ENCODE data around the gene ASTN2.
"Not testable (repeated sequence)": the region's sequence is repeated elsewhere in the genome, so short reads cannot be mapped to it uniquely, and the experiment has no call there.

The ASTN2 gene

DNA sequence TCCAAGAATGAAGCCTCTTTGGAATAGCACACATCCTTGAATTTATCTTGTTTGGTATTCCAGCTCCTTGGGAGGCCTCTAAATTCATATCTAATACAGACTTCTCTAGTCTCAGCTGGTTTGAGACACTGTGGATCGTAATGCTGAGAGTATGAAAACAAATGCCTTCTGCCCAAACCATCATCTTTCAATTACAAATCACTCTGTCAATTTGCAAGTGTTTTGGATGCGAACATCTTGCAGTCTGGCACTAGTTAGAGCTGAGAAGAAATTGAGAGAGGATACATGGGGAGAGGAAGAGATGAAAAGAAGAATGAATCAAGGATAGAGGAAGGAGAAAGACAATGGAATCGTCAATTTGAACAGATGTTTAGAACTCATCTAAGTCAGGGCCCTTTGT, 342.6 kb downstream of the ASTN2 start:
- no peak for DNase-seq

DNA sequence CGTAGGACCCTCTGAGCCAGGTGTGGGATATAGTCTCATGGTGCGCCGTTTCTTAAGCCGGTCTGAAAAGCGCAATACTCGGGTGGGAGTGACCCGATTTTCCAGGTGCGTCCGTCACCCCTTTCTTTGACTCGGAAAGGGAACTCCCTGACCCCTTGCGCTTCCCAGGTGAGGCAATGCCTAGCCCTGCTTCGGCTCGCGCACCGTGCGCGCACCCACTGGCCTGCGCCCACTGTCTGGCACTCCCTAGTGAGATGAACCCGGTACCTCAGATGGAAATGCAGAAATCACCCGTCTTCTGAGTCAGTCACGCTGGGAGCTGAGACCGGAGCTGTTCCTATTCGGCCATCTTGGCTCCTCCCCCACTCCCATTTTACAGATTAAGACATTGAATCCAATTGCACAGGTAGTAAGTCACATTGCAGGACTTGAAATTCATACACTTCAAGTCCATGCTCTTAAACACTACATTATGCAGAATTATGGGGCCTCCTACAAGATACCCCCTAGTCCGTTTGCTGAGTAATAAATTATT, 343.1 kb downstream of the ASTN2 start:
- not testable (repeated sequence) for DNase-seq

DNA sequence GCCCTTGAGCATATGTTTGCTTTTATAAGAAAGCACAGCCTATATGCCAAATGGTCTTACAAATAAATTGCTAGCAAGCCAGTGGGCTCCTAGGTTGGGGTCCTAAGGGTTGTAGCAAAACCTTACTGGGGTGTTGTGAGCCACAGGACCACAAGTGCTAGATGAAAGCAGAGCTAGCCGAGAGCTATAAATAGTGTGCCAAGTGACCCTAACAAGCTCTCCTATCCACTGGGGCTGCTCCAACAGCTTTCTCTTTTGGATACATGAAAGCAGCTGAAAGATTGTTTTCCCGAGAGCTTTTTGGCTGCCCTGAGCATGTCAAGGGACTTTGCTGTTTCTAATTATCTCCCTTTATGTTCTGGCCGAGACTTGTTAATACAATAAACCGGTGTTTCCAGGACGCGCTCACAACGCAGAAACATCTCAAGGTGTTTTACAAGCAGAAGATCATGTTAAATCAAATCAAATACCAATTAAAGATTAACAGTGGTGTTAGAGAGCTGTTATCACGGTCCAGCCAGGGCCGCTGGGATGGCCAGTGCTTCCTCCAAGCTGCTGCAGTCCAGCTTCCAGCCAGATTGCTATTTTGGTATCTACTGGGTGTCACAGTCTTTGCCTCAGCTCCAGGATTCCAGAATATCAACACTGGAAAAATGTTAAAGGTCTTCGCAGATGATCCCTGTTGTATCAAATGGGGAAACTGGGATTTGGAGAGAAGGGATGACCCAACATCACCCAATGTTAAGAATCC, 351.0 kb downstream of the ASTN2 start:
- DNase-seq = no peak

DNA sequence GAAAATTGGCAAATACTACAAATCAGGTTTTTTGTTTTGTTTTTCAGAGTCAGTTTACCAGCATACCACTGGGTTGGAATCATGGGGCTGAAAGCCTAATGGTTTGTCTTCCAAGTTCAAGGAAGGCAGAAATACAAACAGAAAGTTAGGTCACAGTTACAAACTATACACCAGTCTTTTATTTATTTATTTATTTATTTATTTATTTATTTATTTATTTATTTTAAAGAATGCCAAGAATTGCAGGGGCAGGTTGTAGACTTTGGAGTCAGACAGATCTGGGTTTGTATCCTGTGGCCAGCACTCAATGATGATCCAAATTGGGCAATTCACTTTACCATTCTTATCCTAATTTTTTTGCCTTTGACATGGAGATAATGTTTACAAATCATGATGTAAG, 353.9 kb downstream of the ASTN2 start:
- DNase-seq = no peak

DNA sequence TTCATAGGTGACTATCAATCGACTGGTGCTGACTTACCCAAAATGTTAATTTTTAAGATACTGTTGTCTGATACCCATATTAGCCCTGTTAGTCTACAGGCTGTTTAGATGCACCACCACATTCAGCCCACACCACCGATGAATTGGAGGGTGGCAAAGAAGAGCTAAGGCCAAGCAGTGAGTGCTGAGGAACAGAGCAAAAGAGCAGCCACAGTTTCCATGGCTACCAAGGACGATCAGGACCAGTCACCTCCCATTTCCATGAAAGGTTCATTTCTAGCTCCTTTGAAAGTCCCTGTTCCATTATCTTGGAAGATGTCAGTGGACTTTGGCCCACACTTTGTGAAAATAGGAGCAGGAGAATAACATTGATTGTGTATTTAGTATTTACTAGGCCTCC, 364.9 kb downstream of the ASTN2 start:
- no peak for DNase-seq

DNA sequence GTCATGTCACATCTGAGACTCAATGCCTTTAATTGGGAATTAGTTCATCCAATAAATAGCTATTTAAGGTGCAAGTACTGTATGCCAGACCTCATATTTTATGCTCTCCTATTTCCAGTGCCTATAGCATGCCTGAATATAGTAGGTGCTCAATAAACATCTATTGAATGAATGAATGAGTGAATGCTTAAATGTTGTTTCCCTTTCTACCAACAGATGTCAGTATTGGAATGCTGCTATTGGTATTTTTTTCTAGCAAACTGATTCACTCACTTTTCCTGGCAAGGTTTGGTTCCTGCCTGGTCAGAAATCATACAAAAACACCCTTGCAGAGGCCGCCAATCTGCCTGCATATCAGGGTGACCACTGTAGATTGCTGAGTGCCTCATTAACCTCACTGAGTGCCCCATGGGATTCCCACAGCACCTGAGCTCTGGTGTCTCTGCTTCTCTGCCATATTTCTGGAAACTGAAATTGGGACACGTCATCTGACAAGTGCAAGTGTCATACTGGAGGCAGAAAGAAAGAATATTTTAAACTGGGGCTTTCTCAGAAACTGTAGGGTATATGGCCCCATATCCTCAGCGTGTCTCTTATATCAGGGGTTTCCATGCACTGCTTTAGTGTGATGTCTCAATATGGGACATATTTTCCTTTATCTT, 368.1 kb downstream of the ASTN2 start:
- no peak for DNase-seq

DNA sequence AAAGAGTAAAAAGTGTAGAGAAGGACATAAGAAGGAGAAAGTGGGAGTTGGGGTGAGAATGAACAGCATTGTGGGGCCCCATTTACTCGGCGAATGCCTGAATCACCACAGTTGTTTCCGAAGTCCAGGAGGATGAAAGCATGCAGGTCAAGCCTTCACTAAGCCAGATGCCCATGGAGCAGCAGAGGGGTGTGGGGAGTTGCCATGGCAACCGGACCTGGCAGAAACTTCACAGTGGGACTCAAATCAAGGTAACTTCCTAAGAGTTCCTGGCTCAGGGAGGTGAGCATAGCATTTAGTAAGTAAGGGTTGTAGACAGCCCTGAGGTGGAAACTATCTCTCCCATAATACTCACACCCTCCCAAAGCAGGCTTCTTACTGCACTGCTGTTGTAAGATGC, 370.6 kb downstream of the ASTN2 start:
- DNase-seq = no peak

DNA sequence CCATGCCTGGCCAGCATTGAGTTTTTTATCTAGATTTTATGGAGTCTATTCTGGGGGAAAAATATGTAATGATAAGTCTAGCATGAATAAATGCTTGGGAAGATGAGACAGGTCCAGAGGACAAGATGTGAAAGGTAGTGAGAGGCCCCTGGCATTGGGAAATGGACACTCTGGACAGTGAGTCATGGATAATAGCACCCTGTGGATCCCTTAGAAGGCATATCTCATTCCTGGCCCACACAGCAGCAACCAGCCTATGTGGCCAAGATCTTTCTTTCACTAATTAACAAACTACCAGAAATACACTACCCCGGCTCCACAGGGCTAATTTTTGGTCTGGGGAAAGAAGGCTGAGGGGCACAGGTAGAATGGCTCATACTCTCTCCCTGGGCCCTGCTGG, 371.7 kb downstream of the ASTN2 start:
- no peak for DNase-seq

DNA sequence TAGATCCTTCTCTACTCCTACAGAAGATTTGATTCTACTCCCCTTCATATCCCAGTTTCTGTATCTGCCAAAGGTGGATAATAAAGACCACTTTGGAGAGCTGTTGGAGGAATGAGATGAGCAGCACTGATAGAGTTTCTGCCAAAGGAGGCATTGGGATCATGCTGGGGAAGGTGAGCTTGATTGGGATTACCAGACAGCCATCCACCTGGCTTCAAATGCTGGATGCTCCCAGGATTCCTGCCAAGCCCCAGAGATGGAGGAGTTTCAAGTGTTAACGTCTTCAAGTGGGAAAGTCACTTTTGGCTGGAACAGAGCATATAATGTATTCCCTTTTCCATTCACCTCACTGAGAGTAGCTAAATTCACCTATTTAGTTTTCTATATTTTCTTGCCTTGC, 379.3 kb downstream of the ASTN2 start:
- DNase-seq = no peak

DNA sequence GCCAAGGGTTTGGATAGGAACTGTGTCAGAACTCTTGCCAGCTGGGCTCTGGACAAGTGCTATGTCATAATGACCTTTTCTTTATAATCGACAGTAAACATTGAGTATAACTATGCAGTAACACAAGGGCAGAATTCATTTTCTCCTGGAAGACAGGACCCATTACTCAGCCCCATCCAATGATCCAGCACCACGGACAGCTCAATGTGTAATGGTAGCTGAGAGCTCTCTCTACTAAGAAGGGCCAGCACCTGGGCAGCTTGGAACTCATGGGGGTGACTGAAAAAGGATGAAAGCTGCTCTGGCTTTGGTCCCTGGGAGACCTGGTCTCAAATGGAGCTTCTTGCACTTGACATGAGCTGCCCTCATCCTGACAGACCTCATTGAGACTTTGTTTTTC, 380.0 kb downstream of the ASTN2 start:
- no peak for DNase-seq

DNA sequence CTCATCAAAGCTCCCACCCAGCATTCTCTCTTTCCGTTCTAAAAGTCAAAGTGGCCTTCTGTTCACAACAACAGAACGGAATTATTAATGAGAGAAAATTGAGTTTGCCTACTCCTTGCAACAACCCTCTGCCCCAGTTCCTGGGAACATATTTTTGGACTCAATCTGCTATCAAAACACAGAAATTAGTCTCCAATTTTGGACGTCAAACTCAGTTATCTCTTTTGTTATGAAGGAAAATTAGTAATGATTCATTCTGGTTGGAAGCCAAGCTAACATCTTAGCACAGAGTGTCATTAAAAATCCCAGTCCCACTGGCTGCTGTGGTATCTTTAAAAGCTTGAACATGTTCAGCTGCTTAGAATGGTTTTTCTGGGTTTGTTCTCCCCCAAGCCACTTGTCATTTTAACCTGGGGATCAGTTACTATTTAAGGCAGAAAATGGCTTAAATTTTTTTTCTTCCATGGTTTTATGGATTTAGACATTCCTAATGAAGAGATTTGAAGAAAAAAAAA, 384.5 kb downstream of the ASTN2 start:
- no peak for DNase-seq

DNA sequence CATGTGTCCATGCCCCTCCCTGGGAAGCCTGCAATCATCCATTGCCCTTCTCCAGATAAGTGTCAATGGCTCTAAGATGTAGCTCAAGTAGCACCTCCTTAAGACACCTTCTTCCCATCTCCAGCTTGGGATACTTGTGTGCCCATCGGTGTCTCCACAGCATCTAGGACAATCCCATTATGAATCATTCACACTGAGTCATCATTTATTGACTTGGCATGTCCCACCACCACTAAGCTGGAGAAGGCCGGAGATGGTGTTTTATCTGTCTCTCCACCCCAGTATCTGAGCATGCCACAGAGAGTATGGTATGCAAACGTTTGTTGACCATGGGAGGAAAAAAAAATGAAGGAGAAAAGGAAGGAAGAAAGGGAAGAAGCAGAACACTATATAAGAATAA, 385.5 kb downstream of the ASTN2 start:
- no peak for DNase-seq

DNA sequence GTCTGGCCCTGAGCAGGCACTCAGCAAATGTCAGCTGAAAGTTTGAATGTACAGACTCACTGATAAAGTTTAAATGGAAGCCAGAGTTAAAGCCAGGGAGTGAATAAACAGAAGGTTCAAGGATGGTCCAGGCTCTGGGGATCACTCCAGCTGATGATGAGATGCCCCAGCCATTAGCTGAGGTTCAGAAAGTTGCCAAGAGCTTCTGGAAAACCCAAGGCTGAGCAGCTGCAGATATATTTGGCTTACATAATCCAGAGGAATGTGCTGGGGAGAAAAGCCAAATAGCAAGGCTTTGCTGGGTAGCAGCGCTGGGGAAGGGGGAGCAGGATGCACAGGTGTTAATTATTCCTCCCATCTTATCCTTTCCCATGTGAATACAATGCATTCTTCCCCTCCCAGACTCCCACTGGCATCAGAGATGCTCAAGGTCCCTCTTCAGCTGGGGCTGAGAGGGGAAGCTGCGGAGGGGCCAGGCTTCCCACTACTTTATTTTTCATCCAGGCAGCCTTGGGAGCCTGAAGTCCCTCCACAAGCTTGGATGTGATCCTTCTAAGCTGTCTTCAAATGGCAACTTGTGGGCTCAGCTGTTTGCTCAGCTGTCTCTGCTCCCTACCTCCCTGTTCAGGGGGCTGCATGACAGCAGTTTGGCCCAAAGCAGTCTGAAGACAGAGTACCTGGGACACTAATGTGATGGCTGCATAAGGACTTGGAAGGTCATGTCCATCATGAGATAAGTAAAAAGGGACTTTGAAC, 386.6 kb downstream of the ASTN2 start:
- DNase-seq = no peak

DNA sequence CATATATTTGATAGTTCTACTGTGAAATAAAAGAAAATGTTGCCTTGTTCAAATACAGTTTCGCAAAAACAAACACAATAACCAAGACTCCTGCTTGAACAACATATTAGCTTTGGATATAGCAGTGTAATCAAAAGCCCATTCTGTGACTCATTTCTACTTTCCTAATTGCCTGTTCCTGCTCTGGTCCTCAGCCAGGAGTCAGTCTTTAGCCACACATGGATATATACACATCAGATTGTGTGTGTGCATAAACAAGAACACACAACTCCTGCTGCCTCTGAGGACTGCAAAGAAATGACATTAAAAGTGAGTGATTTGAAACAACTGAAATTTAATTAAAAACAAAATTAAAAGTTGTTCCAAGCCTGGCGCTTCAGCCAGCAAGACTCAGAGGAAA, 393.0 kb downstream of the ASTN2 start:
- no peak for DNase-seq

DNA sequence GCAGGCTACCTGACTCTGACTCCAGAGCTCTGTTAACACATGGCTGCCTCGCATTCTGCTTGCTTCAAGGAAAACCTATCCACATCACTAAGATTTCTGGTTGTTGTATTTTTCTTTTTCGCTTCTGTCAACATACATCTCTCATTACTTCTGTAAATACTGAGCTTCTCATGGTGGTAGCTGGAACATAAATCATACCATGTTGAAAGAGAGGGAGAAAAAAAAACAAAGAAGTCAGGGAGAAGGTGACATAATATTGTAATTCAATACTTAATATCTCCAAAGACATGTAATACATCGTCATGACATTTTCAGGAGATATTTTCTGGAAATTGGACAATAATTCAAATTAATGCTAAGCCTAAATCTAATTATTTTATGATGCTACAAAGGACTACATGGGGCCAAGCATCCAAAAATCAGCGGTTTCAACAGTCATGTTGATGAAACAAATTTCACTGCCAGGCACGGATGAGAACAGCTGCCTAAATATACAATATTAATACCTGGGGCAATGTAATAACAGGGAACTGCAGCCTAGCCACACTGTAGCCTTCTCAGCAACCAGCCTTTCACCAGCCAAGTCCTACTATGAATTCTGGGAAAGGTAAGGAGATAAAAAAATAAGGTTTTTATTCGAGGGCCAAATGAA, 395.8 kb downstream of the ASTN2 start:
- DNase-seq = no peak

DNA sequence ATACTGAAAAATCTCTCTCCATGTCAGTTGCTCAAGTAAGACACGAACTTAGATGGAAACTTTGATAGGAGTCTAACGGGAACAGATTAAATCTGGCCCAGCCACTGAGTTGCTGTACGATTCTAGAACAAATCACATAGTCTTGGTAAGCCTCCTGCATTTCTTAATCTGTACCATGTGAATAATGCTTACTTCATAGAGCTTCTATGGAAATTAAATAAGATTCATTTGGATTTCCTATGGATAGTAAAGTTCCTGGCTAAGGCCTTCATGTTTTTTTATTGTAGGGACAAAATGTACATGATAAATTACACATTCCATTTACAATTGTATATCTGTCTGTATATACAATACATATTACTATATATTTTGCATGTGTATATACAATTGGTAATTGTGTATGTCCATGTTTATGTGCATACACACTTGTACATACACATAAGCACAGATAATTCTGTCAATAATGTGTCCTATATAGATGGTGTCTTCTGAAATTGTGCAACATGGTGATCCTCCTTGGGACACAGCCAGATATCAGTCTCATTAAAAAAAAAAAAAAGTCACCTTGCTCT, 397.4 kb downstream of the ASTN2 start:
- DNase-seq = no peak

DNA sequence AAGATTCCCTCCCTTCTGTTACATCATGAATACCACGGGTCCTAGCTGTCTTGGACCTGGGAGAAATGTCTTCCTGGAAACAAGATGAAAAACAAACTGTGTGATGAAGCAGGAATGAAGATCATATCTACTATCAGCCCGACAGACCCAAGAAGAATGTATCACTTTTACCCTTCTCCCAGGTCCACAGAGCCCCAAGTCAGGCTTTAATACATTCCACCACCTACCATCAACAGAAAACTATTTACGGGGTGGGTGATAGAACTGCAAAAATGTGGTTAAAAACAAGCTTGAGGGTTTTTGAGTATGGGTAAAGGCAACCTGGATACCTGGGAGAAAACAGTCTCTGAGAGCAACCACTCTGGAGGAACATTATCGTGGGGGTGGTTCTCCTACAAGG, 400.8 kb downstream of the ASTN2 start:
- DNase-seq = no peak

DNA sequence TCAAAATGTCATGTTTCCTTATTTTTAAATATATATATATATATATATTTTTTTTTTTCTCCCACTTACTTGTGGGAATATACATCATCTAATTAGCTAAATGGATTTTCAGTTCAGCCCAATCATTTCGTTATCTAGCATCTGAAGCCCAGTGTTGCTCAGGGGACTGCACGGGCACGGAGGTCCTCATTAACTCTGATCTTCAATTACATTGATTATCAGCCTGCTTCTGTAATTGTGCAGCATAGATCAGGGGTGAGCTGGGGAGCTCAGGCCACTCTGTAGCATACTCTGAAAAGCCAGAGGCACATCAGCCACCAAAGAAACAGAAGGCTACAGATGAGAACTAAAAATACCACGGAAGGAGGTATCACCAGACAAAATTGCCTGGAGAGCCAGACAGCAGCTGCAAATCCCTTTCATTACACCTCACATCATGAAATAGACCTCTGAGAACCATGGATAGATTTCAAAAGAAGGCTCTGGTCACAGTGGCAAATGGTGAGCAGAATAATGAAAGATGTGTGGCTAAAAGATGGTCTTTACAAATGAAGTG, 401.3 kb downstream of the ASTN2 start:
- no peak for DNase-seq

DNA sequence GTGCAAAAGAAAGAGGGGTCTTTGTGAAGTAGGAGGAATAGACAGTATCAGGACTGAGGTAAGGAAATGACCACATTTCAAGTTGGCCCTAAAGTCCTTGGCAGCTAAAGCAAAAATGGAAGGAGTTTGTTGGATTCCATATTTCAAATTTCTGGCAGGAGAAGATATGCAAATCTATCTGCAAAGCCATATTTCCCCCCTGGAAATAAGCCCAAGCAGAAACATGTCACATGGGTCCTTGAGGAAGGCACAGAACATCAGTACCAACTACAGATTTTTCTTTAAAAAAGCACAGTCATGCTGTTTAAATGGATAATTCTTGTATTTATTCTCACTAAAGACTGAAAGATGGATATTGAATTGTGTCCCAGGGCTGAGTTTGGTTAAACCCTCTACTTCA, 404.8 kb downstream of the ASTN2 start:
- no peak for DNase-seq

DNA sequence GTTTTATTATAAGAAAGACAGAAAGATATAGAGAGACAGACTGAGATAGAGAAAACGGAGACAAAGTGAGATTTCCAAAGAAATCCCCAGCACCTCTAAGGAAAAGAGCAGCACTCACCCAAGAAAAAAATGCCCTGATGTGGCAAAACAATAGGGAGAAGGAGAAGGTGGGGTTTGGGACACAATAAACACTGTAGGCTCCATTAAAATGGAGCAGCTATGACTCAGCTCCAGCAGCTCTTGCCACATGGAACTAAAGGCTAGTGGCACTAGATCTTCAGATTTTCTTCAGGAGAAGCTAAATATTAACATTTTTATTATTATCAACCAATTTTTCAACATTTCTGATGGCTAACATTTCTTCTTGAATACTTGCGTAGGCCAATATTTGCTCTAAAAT, 406.0 kb downstream of the ASTN2 start:
- no peak for DNase-seq

DNA sequence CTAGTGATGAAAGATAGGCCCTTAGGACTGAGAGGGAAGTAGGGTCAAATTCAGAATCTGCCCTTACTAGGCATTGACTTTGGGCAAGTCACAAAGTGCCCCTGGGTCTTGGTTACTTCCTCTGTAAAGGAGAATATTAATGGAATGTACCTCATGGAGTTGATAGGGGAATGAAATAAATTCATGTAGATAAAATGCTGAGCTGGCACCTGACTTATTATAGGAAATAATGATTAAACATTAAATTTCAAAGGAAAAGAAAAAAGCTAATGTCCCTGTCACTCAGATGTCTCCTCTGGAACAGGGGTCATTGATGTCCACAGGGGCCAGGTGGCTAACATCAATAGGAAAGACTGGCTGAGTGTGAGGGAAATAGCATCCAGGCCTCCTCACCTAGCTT, 406.4 kb downstream of the ASTN2 start:
- no peak for DNase-seq

DNA sequence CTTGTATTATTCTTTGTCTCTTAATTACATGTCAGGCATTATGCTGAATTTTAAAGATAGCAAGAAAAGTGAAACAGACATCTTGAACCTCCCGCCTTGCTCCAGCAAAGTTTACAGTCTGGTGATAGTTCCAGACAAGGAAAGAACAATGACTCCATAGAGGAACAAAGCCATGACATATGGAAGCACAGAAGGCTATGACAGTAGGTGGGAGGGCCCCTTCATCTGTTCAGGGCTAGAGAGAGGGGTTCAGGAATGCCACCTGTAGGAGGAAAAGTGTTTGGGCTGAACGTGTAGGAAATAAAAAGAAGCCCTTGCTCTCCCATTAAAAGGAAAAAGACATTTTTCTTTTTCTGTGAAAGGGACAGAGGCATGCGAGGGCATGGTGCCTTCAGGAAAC, 412.2 kb downstream of the ASTN2 start:
- DNase-seq = no peak

All from activated CD4-positive, alpha-beta T cell treated with anti-CD3 and anti-CD28 coated beads for 4 hours (primary cell).